ENCODE measurements around the gene SPESP1.
"Not testable (repeated sequence)": the region's sequence is repeated elsewhere in the genome, so short reads cannot be mapped to it uniquely, and the experiment has no call there.

Gene SPESP1

DNA sequence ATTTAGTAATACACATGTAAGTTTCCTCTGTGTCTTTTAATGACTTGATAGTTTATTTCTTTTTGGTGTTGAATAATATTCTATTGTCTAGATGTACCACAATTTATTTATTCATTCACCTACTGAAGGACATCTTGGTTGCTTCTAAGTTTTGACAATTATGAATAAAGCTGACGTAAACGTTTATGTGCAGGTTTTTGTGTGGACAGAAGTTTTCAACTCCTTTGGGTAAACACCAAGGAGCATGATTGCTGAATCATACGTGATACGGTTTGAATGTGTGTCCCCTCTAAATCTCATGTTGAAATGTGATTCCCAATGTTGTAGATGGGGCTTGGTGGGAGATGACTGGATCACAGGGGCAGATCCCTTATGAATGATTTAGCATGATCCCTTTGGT is 21.5 kb downstream of the SPESP1 start:
- TF ChIP-seq, protein P1, sequence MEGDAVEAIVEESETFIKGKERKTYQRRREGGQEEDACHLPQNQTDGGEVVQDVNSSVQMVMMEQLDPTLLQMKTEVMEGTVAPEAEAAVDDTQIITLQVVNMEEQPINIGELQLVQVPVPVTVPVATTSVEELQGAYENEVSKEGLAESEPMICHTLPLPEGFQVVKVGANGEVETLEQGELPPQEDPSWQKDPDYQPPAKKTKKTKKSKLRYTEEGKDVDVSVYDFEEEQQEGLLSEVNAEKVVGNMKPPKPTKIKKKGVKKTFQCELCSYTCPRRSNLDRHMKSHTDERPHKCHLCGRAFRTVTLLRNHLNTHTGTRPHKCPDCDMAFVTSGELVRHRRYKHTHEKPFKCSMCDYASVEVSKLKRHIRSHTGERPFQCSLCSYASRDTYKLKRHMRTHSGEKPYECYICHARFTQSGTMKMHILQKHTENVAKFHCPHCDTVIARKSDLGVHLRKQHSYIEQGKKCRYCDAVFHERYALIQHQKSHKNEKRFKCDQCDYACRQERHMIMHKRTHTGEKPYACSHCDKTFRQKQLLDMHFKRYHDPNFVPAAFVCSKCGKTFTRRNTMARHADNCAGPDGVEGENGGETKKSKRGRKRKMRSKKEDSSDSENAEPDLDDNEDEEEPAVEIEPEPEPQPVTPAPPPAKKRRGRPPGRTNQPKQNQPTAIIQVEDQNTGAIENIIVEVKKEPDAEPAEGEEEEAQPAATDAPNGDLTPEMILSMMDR (conservative IDR thresholded peaks at IDR 0.05; ENCODE audit: control insufficient read depth, insufficient read depth, low read depth, low read length), result no peak
- no peak overlapping the region for H3K4me3 ChIP-seq (ENCODE audit: control insufficient read depth, low read depth, low read length)
- no peak for DNase-seq (ENCODE audit: low read depth)

DNA sequence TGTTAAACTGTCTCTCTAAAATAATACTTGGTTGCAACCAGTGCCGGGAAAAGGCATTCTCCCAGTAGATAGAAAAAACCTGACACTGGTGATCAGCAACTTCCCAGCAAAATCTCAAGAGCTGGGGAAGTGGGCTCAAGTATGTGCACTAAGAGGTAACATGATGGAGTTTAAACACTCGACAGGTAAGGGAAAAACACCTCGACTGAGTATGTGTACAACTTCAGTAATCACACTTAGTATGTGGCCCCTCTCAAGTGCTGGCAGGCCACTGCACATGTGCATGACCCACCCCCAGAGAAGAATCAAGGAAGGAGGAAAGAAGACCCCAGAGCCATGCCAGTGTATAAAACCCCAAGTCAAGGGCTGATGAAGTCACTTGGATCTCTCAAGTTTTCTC is 27.4 kb downstream of the SPESP1 start:
- no peak overlapping the region for H3K4me3 ChIP-seq (ENCODE audit: control insufficient read depth, low read depth, low read length)
- TF ChIP-seq, protein P1 (conservative IDR thresholded peaks at IDR 0.05; ENCODE audit: control insufficient read depth, insufficient read depth, low read depth, low read length), result no peak
- DNase-seq (ENCODE audit: low read depth), result no peak

DNA sequence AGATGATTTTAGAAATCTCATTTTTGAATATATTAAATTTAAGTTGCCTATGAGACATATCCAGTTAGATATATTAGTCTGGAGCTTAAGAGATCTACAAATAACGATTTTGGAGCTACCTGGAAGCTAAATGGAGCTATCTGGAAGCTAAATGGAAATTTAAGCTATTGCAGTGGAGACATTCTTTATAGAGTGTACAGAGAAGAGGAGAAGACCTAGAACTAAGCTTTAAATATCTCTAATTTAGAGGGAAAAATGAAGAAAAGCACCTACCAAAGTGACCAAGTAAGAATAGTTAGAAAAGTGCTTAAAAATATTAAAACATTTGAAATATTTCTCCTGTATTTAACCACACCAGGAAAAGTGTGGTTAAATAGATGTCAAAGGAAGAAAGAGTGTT is 28.3 kb downstream of the SPESP1 start:
- DNase-seq (ENCODE audit: low read depth), result no peak
- TF ChIP-seq, protein P1 (conservative IDR thresholded peaks at IDR 0.05; ENCODE audit: control insufficient read depth, insufficient read depth, low read depth, low read length), result no peak

DNA sequence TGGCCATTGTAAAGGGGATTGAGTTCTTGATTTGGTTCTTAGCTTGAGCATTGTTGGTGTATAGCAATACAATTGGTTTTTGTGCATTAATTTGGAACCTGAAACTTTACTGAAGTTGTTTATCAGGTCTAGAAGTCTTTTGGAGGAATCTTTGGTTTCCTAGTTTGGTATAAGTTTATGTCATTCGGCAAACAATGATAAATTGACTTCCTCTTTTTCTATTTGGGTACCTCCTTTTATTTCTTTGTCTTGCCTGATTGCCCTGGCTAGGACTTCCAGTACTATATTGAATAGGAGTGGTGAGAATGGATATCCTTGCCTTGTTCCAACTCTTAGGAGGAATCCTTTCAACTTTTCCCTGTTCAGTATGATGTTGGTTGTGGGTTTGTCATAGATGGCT is 32.1 kb downstream of the SPESP1 start:
- H3K4me3 ChIP-seq (ENCODE audit: control insufficient read depth, low read depth, low read length), result no peak overlapping the region
- TF ChIP-seq, protein P1 (conservative IDR thresholded peaks at IDR 0.05; ENCODE audit: control insufficient read depth, insufficient read depth, low read depth, low read length), result no peak
- DNase-seq (ENCODE audit: low read depth), result no peak

More for the DNA sequence above, 28.3 kb downstream of the SPESP1 start:
- H3K4me3 ChIP-seq (ENCODE audit: control insufficient read depth, low read depth, low read length), result no peak overlapping the region

DNA sequence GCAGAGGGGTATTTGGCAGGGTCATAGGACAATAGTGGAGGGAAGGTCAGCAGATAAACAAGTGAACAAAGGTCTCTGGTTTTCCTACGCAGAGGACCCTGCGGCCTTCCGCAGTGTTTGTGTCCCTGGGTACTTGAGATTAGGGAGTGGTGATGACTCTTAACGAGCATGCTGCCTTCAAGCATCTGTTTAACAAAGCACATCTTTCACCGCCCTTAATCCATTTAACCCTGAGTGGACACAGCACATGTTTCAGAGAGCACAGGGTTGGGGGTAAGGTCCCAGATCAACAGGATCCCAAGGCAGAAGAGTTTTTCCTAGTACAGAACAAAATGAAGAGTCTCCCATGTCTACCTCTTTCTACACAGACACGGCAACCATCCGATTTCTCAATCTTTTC is 33.4 kb downstream of the SPESP1 start:
- H3K4me3 ChIP-seq (ENCODE audit: control insufficient read depth, low read depth, low read length); DNase-seq (ENCODE audit: low read depth): not testable (repeated sequence)

- TF ChIP-seq, protein P1 (conservative IDR thresholded peaks at IDR 0.05; ENCODE audit: control insufficient read depth, insufficient read depth, low read depth, low read length), result no peak
- no peak overlapping the region for H3K4me3 ChIP-seq (ENCODE audit: control insufficient read depth, low read depth, low read length)
- DNase-seq (ENCODE audit: low read depth), result no peak
These were observed 36.7 kb downstream of the SPESP1 start for GRCh38 chr15:68966996-68967395.

- no peak overlapping the region for H3K4me3 ChIP-seq (ENCODE audit: control insufficient read depth, low read depth, low read length)
- no peak for DNase-seq (ENCODE audit: low read depth)
- TF ChIP-seq, protein P1 (conservative IDR thresholded peaks at IDR 0.05; ENCODE audit: control insufficient read depth, insufficient read depth, low read depth, low read length), result no peak
These were observed 37.6 kb downstream of the SPESP1 start for GRCh38 chr15:68967948-68968347.
